K562 (cell line): ENCODE results near the gene PGGHG. TPM values are rescaled to one million over a fixed set of nuclear protein-coding genes. Genes with fewer than 3 reads are reported as not detected.

ENCODE experiments used
- CBX8 ChIP-seq: fragments of 200-600 bp; sonication (generic); IDR thresholded peaks from 2 replicates; pipeline ENCODE4 v1.6.1; 2012; ENCODE audit warnings: borderline replicate concordance, mixed run types, low read depth, mild to moderate bottlenecking, moderate library complexity, mixed read lengths, low read length, control low read depth, inconsistent platforms; ENCODE audit not compliant: poor library complexity, severe bottlenecking; ENCODE audit errors: extremely low read depth
- FOXJ3 ChIP-seq: sonication (generic); formaldehyde crosslinking; IDR thresholded peaks from 2 replicates; pipeline ENCODE4 v1.4.0; 2020; ENCODE audit warnings: mild to moderate bottlenecking, missing genetic modification reagents
- HMG20B ChIP-seq: fragments of 250-450 bp; sonication (Bioruptor Pico); IDR thresholded peaks from 2 replicates; pipeline ENCODE4 v1.5.0; 2021; ENCODE audit warnings: mild to moderate bottlenecking
- LARP7 ChIP-seq: fragments of 450-650 bp; IDR thresholded peaks from 2 replicates; pipeline ENCODE4 v1.6.1; 2016
- MECOM ChIP-seq: fragments of 250-450 bp; sonication (Bioruptor Pico); IDR thresholded peaks from 2 replicates; pipeline ENCODE4 v1.8.0; 2022; ENCODE audit warnings: inconsistent platforms
- NFIX ChIP-seq: fragments of 250-450 bp; sonication (Bioruptor Pico); IDR thresholded peaks from 2 replicates; pipeline ENCODE4 v1.4.0; 2020; ENCODE audit warnings: low read depth, mild to moderate bottlenecking, moderate library complexity
- PKNOX1 ChIP-seq: fragments of 450-650 bp; IDR thresholded peaks from 2 replicates; pipeline ENCODE4 v1.6.1; 2016
- PRDM10 ChIP-seq: fragments of 450-650 bp; IDR thresholded peaks from 2 replicates; pipeline ENCODE4 v1.6.1; 2018; ENCODE audit not compliant: partially characterized antibody
- PTBP1 ChIP-seq: fragments of 200-400 bp; formaldehyde crosslinking; IDR thresholded peaks from 2 replicates; pipeline ENCODE4 v1.6.1; 2017; ENCODE audit warnings: low read depth, low read length
- RBM17 ChIP-seq: fragments of 200-400 bp; formaldehyde crosslinking; IDR thresholded peaks from 2 replicates; pipeline ENCODE4 v1.6.1; 2017; ENCODE audit warnings: low read depth, mild to moderate bottlenecking, low read length, borderline replicate concordance
- TRIM28 ChIP-seq: fragments of 450-650 bp; IDR thresholded peaks from 2 replicates; pipeline ENCODE4 v1.6.1; 2017
- ZC3H4 ChIP-seq: sonication (generic); formaldehyde crosslinking; IDR thresholded peaks from 2 replicates; pipeline ENCODE4 v1.9.0; 2021; ENCODE audit warnings: missing genetic modification reagents, borderline replicate concordance
- ZC3H8 ChIP-seq: fragments of 450-650 bp; IDR thresholded peaks from 2 replicates; pipeline ENCODE4 v1.6.1; 2017
- ZFX ChIP-seq: sonication (generic); formaldehyde crosslinking; IDR thresholded peaks from 2 replicates; pipeline ENCODE4 v1.8.0; 2022; ENCODE audit warnings: mild to moderate bottlenecking, missing genetic modification reagents, moderate library complexity
- ZNF586 ChIP-seq: fragments of 450-650 bp; formaldehyde crosslinking; conservative IDR thresholded peaks from 2 replicates; pipeline ENCODE4 v1.4.0; 2020; ENCODE audit warnings: mild to moderate bottlenecking, moderate library complexity
- ZNF740 ChIP-seq, 3 experiments: fragments of 200-800 bp in 1 of 3; sonication (Bioruptor generic) in 1 of 3; sonication (generic) in 1 of 3; formaldehyde crosslinking in 1 of 3; IDR thresholded peaks; 2 replicates each; pipeline versions ENCODE4 v1.6.1 to v1.8.0; 2016 to 2022; ENCODE audit warnings: mild to moderate bottlenecking in 2 of 3, missing compliant biosample characterization in 2 of 3, missing genetic modification characterization in 2 of 3, missing genetic modification reagents in 1 of 3
- ZNF79 ChIP-seq: fragments of 250-450 bp; sonication (Bioruptor Pico); IDR thresholded peaks from 2 replicates; pipeline ENCODE4 v1.4.0; 2020; ENCODE audit warnings: low read depth, mild to moderate bottlenecking, moderate library complexity
- polyA plus RNA-seq, 8 experiments: library from polyadenylated mRNA; depleted of rRNA in 4 of 8; stranded (reverse) in 5 of 8; unstranded in 3 of 8; fragments of >200 nt; fragmentation: Nextera tagmentation in 2 of 8; fragmentation: Illumina TruSeq in 1 of 8; extraction: Ambion mirVana in 2 of 8; extraction: Trizol in 1 of 8; gene quantifications; 2 replicates each; pipeline versions ENCODE4 v1.2.1 to v1.2.3, GENCODE V29; 2011 to 2014; ENCODE audit warnings: inconsistent platforms in 1 of 8, missing spikeins in 1 of 8
- total RNA-seq, 7 experiments: library from RNA; depleted of rRNA in 6 of 7; stranded (reverse); fragments of >200 nt in 6 of 7; fragmentation: Illumina TruSeq in 2 of 7; extraction: Trizol in 2 of 7; gene quantifications; 2 replicates each; pipeline versions ENCODE4 v1.2.1 to v1.2.3, GENCODE V29; 2011 to 2021; ENCODE audit warnings: low replicate concordance in 1 of 7
- TF ChIP-seq, protein P1 (sequence below): fragments of 450-650 bp; IDR thresholded peaks from 2 replicates; pipeline ENCODE4 v1.6.1; 2017; ENCODE audit warnings: antibody characterized with exemption

Gene PGGHG
- total and polyA plus RNA-seq, 9 of the 15 experiments (the other 6 are each of a cell fraction or from before 2014, with no cell fraction given): 0.38 to 85.1 (median 18.1) TPM

DNA sequence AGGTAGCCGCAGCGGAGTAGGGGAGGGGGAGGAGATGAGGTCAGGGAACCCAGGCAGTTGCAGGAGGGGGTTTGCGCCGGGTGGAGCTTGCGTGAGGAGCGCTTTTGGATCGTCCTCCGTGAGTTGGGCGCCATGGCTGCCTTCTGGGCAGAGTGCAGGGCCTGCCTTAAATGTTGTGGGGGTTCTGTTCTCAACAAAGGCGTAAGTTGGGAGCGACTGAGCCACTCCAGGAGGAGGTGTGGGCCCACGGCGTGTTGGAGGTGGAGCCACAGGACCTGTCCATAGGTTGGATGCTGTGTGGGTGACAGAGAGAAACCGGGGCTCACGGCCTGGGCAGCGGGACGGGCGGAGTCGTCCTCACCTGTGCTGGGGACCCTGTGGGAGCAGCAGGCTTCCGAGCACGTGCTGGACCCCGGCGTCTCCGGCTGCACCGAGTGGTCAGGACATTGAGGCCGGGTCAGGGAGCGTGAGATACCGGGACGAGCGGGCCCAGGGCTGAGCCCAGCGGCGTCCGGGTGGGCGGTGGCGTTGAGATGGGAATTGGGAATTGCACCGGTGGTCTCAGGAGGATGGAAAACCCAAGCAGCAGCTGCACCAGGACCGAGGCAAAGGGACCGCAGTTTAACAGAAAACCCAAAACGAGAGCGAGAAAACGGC is 977 bp upstream of the PGGHG start (continued):
- TF ChIP-seq PKNOX1 (no peak), TRIM28 (no peak), NFIX (CRISPR knock-in tag) (no peak), ZNF586 (CRISPR knock-in tag) (no peak), PTBP1 (no peak), RBM17 (no peak), ZFX (CRISPR knock-in tag) (peak; percentile 82), FOXJ3 (CRISPR knock-in tag) (no peak), ZC3H8 (no peak), CBX8 (no peak), ZC3H4 (CRISPR knock-in tag) (peak; percentile 96; the same call in 1 of the 2 replicates), ZNF740 (CRISPR knock-in tag; IDR thresholded peaks at IDR 0.05) (no peak), ZNF740 (tag; IDR thresholded peaks at IDR 0.05) (no peak), ZNF79 (CRISPR knock-in tag) (no peak), PRDM10 (peak; percentile 26), HMG20B (CRISPR knock-in tag) (no peak), LARP7 (no peak), MECOM (CRISPR knock-in tag) (no peak)
- TF ChIP-seq, protein P1, sequence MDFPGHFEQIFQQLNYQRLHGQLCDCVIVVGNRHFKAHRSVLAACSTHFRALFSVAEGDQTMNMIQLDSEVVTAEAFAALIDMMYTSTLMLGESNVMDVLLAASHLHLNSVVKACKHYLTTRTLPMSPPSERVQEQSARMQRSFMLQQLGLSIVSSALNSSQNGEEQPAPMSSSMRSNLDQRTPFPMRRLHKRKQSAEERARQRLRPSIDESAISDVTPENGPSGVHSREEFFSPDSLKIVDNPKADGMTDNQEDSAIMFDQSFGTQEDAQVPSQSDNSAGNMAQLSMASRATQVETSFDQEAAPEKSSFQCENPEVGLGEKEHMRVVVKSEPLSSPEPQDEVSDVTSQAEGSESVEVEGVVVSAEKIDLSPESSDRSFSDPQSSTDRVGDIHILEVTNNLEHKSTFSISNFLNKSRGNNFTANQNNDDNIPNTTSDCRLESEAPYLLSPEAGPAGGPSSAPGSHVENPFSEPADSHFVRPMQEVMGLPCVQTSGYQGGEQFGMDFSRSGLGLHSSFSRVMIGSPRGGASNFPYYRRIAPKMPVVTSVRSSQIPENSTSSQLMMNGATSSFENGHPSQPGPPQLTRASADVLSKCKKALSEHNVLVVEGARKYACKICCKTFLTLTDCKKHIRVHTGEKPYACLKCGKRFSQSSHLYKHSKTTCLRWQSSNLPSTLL: no peak
